A549 treated with Mapracorat at 1 μM for 4 hours (cell line): ENCODE measurements around the gene NFKBIB. TPM values are rescaled to one million over a fixed set of nuclear protein-coding genes. Genes with fewer than 3 reads are reported as not detected.

Experiments used
- total RNA-seq: library from RNA; stranded (reverse); fragments of 200-300 nt; extraction: Qiagen RNA extraction; gene quantifications from 5 replicates; pipeline ENCODE4 v1.2.3, GENCODE V29; 2022

NFKBIB gene
- 61.9 to 127 TPM (median 100 TPM) in 5 replicates for total RNA-seq

GRCh38 chr19:38899447-38900201 is at the start of gene NFKBIB, which contains the start of gene SIRT2:
NFKBIB (plus strand) TSS chr19:38899969; CDS start chr19:38900033, 64 bp downstream.
SIRT2 (minus strand) TSS chr19:38899618; CDS start chr19:38899521, 97 bp downstream.

DNA sequence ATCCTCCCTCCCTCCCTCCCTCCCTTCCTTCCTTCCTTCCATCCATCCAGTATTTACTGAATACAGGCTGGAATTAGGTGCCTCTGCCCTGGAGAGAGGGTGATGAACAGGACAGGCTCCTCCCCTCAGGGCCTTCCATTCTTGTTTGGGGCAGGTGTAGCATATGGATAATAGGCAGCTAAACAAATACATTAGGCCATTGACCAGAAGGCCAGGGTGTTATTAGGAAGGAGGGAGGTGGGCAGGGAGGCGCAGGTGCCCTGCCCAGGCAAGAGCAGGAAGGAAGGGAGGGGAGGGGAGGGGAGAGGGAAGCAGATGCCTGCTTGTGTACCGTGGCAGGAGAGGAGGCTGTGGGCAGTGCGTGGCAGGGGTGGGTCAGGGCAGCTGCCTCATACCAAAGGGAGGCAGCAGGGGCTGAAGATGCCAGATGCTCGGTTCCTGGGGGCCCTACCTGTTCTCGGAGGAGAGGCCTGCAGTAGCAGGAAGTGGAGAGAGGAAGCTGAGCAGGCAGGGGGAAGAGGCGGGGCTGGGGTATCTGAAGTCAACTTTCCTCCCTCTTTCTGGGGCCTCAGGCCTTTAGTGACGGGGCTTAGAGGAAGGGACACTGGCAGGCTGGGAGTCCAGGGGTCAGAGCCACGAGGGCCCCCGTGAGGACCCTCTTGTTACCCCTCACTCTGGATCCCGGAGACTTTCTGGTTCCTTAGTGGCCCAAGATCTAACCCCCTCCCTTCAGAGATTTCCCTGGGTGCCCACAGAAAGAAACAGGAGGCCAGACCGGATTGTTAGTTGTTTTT is 21.8 kb upstream of the NFKBIB start, which contains the start of gene RINL:
TSS of gene RINL (minus strand) at position 495 of the 794 bp plus-strand sequence. CDS start 1,533 bp downstream, outside the sequence.

GRCh38 chr19:38929929-38930775 is 30.4 kb downstream of the NFKBIB start, which contains the start of gene SARS2:
SARS2 (minus strand) TSS chr19:38930763; CDS start chr19:38930736, 27 bp downstream.

GRCh38 chr19:38930776-38931520 is 31.2 kb downstream of the NFKBIB start, which contains the start of gene MRPS12:
MRPS12 (plus strand) TSS chr19:38930944; CDS start chr19:38931295, 351 bp downstream.

Other genes starting within 250 kb of the NFKBIB start
- 3.8 to 7.2 TPM (median 6.3 TPM) in 5 replicates for gene CAPN12, start 155.5 kb upstream of the NFKBIB start, total RNA-seq
- gene LGALS7, start 126.5 kb upstream of the NFKBIB start, total RNA-seq, result not detected in 5 replicates
- 0.48 to 0.86 TPM (median 0.57 TPM) in 3 of 5 replicates, not detected in the others for gene LGALS7B, start 110.8 kb upstream of the NFKBIB start, total RNA-seq
- gene LGALS4, start 87.0 kb upstream of the NFKBIB start, total RNA-seq, result 0.41 to 0.74 TPM (median 0.63 TPM) in 5 replicates
- 272 to 390 TPM (median 289 TPM) in 5 replicates for gene ECH1, start 68.2 kb upstream of the NFKBIB start, total RNA-seq
- 317 to 386 TPM (median 357 TPM) in 5 replicates for gene HNRNPL, start 50.0 kb upstream of the NFKBIB start, total RNA-seq
- 1.9 to 2.7 TPM (median 2.4 TPM) in 5 replicates for gene RINL, start 21.7 kb upstream of the NFKBIB start, total RNA-seq
- 32.8 to 40.0 TPM (median 37.6 TPM) in 5 replicates for gene SIRT2, start 351 bp upstream of the NFKBIB start, total RNA-seq
- gene CCER2, start 12.2 kb downstream of the NFKBIB start, total RNA-seq, result 0.53 to 1.3 TPM (median 1.0 TPM) in 5 replicates
- gene SARS2, start 30.8 kb downstream of the NFKBIB start, total RNA-seq, result 44.7 to 57.3 TPM (median 51.6 TPM) in 5 replicates
- gene MRPS12, start 31.0 kb downstream of the NFKBIB start, total RNA-seq, result 200 to 304 TPM (median 264 TPM) in 5 replicates
- gene FBXO17, start 75.8 kb downstream of the NFKBIB start, total RNA-seq, result 59.5 to 82.4 TPM (median 78.3 TPM) in 5 replicates
- gene FBXO27, start 132.6 kb downstream of the NFKBIB start, total RNA-seq, result 2.8 to 4.4 TPM (median 3.6 TPM) in 5 replicates
- 0.05 to 0.17 TPM in 2 of 5 replicates, not detected in the others for gene ACP7, start 184.4 kb downstream of the NFKBIB start, total RNA-seq
- 82.2 to 115 TPM (median 108 TPM) in 5 replicates for gene PAK4, start 225.8 kb downstream of the NFKBIB start, total RNA-seq